IMR-90 (cell line): ENCODE measurements around the gene ATP10B. TPM values are rescaled to one million over a fixed set of nuclear protein-coding genes. Genes with fewer than 3 reads are reported as not detected.

Experiments used
- ATAC-seq: fragments of 200-7000 bp; cut with Tn5 transposase; 2 replicates; pipeline ENCODE4 v1.9.1; 2020; ENCODE audit warnings: low read depth, mild to moderate bottlenecking, moderate library complexity
- BruUV-seq: library from RNA; stranded (reverse); fragments of 400-500 nt; replicated peaks from 2 replicates; lab custom pipeline; 2021; lab: Mats Ljungman, UMichigan
- CTCF ChIA-PET: fragments of 300-600 bp; formaldehyde crosslinking; extraction: SDS; loops from one replicate; lab custom pipeline; 2021; ENCODE audit warnings: antibody characterized with exemption; lab: Yijun Ruan, JAX
- POLR2A ChIA-PET: fragments of 300-600 bp; sonication (Branson Sonifier 250); formaldehyde crosslinking; loops from one replicate; lab custom pipeline; 2022; ENCODE audit warnings: antibody characterized with exemption; ENCODE audit not compliant: unreplicated experiment; lab: Charles Lee
- DNase-seq: peaks from one replicate; pipeline ENCODE4 v3.0.0; 2013
- H2AFZ ChIP-seq: replicated peaks from 2 replicates; pipeline ENCODE3; 2013; ENCODE audit warnings: low read length, mild to moderate bottlenecking; ENCODE audit not compliant: poor library complexity
- H2AK5ac ChIP-seq: 2 replicates; pipeline ENCODE4 v1.6.1; 2013; ENCODE audit warnings: low read depth, low read length, inconsistent platforms
- H2AK9ac ChIP-seq: replicated peaks from 2 replicates; pipeline ENCODE3; 2013; ENCODE audit warnings: mild to moderate bottlenecking, low read depth, low read length, moderate library complexity; ENCODE audit not compliant: poor library complexity
- H2BK120ac ChIP-seq: 2 replicates; pipeline ENCODE4 v1.6.1; 2013; ENCODE audit warnings: low read depth, low read length, inconsistent platforms
- H2BK15ac ChIP-seq: 3 replicates; pipeline ENCODE4 v1.6.1; 2013; ENCODE audit warnings: low read depth, low read length, inconsistent platforms
- H2BK20ac ChIP-seq: 2 replicates; pipeline ENCODE4 v1.6.1; 2013; ENCODE audit warnings: low read depth, mild to moderate bottlenecking, inconsistent platforms, low read length, moderate library complexity
- H2BK5ac ChIP-seq: 2 replicates; pipeline ENCODE4 v1.6.1; 2013; ENCODE audit warnings: mild to moderate bottlenecking, low read depth, low read length, inconsistent platforms; ENCODE audit not compliant: poor library complexity, severe bottlenecking
- H3K14ac ChIP-seq: replicated peaks from 2 replicates; pipeline ENCODE4 v1.6.1; 2013; ENCODE audit warnings: low read depth, low read length, inconsistent platforms
- H3K18ac ChIP-seq: 2 replicates; pipeline ENCODE4 v1.6.1; 2013; ENCODE audit warnings: low read depth, low read length, control low read depth
- H3K23ac ChIP-seq: 2 replicates; pipeline ENCODE4 v1.6.1; 2013; ENCODE audit warnings: low read depth, low read length, inconsistent platforms
- H3K27ac ChIP-seq: 2 replicates; pipeline ENCODE4 v1.5.1; 2013; ENCODE audit warnings: mild to moderate bottlenecking, control low read depth, low read length; ENCODE audit not compliant: insufficient read depth
- H3K27me3 ChIP-seq: 2 replicates; pipeline ENCODE4 v1.6.1; 2013; ENCODE audit warnings: low read length; ENCODE audit not compliant: control insufficient read depth, insufficient read depth
- H3K36me3 ChIP-seq: 2 replicates; pipeline ENCODE4 v1.6.1; 2013; ENCODE audit warnings: low read length, mixed read lengths; ENCODE audit not compliant: control insufficient read depth, insufficient read depth
- H3K4ac ChIP-seq: 2 replicates; pipeline ENCODE4 v1.6.1; 2013; ENCODE audit warnings: low read depth, low read length, inconsistent platforms
- H3K4me1 ChIP-seq: 2 replicates; pipeline ENCODE4 v1.6.1; 2013; ENCODE audit warnings: low read length, mixed read lengths; ENCODE audit not compliant: control insufficient read depth, insufficient read depth
- H3K4me2 ChIP-seq: 2 replicates; pipeline ENCODE4 v1.6.1; 2013; ENCODE audit warnings: low read depth, mild to moderate bottlenecking, control low read depth, low read length, moderate library complexity
- H3K4me3 ChIP-seq: 2 replicates; pipeline ENCODE4 v1.5.1; 2013; ENCODE audit warnings: low read depth, mild to moderate bottlenecking, control low read depth, low read length, moderate library complexity; ENCODE audit not compliant: insufficient read depth
- H3K56ac ChIP-seq: 2 replicates; pipeline ENCODE4 v1.6.1; 2013; ENCODE audit warnings: low read length, inconsistent platforms; ENCODE audit not compliant: insufficient read depth; ENCODE audit errors: extremely low read depth
- H3K79me1 ChIP-seq, 2 experiments: 2 replicates each; pipeline ENCODE4 v1.6.1; 2013; ENCODE audit warnings: low read length in 2 of 2, inconsistent platforms in 1 of 2, low read depth in 1 of 2
- H3K9ac ChIP-seq: 2 replicates; pipeline ENCODE4 v1.6.1; 2013; ENCODE audit warnings: low read depth, low read length, control low read depth
- H3K9me1 ChIP-seq: 2 replicates; pipeline ENCODE4 v1.6.1; 2013; ENCODE audit warnings: low read length, inconsistent platforms; ENCODE audit not compliant: insufficient read depth
- H3K9me3 ChIP-seq: 2 replicates; pipeline ENCODE4 v1.6.1; 2013; ENCODE audit warnings: low read length; ENCODE audit not compliant: control insufficient read depth, insufficient read depth
- H4K20me1 ChIP-seq: 2 replicates; pipeline ENCODE4 v1.6.1; 2013; ENCODE audit warnings: low read length, inconsistent platforms; ENCODE audit not compliant: insufficient read depth
- H4K5ac ChIP-seq: 2 replicates; pipeline ENCODE4 v1.6.1; 2013; ENCODE audit warnings: mild to moderate bottlenecking, low read depth, low read length, control low read depth
- H4K8ac ChIP-seq, 2 experiments: 2 replicates each; pipeline ENCODE4 v1.6.1; 2013; ENCODE audit warnings: low read depth in 2 of 2, low read length in 2 of 2, control low read depth in 1 of 2, inconsistent platforms in 1 of 2
- H4K91ac ChIP-seq: 2 replicates; pipeline ENCODE4 v1.6.1; 2013; ENCODE audit warnings: low read depth, low read length, inconsistent platforms; ENCODE audit not compliant: insufficient read depth
- CHD1 ChIP-seq: IDR thresholded peaks from 2 replicates; pipeline ENCODE4 v1.6.1; 2012; ENCODE audit warnings: low read depth, low read length, improper control_type of control experiment
- MAZ ChIP-seq: IDR thresholded peaks from 2 replicates; pipeline ENCODE4 v1.6.1; 2012; ENCODE audit warnings: low read depth, mild to moderate bottlenecking, low read length, improper control_type of control experiment, moderate library complexity, borderline replicate concordance
- POLR2A ChIP-seq: IDR thresholded peaks from 2 replicates; pipeline ENCODE4 v1.6.1; 2012; ENCODE audit warnings: mild to moderate bottlenecking, low read depth, low read length
- WGBS, 2 experiments: methylation state at CpG; one replicate each; pipeline versions ENCODE4 v1.1.5 to v1.1.7; 2013; ENCODE audit warnings: missing lambda C conversion rate in 2 of 2; ENCODE audit not compliant: insufficient read length in 1 of 2; ENCODE audit errors: extremely low coverage in 2 of 2; 5-methylcytosine and 5-hydroxymethylcytosine counted together
- dilution Hi-C: fragments of 300-500 bp; cut with HindIII; formaldehyde crosslinking; loops from one replicate; pipeline ENCODE4 v1.14.3; 2018; ENCODE audit warnings: low sequenced_read_pairs; ENCODE audit not compliant: unreplicated experiment
- in situ Hi-C: fragments of 300-500 bp; cut with MboI; formaldehyde crosslinking; loops from 3 replicates; pipeline ENCODE4 v1.14.3; 2019; ENCODE audit warnings: low sequenced_read_pairs, inconsistent platforms, mixed read lengths
- intact Hi-C: fragments of 100-400 bp; cut with micrococcal nuclease; formaldehyde crosslinking; loops from 2 replicates; pipeline ENCODE4 v1.10.0; 2022
- polyA plus RNA-seq, 3 experiments: library from polyadenylated mRNA; depleted of rRNA; stranded (reverse); fragments of >200 nt; gene quantifications; 2 replicates each; pipeline ENCODE4 v1.2.3, GENCODE V29; 2012; ENCODE audit warnings: low replicate concordance in 1 of 3
- total RNA-seq: library from RNA; depleted of rRNA; stranded (reverse); fragments of >200 nt; gene quantifications from 2 replicates; pipeline ENCODE4 v1.2.3, GENCODE V29; 2012

The ATP10B gene
- total and polyA plus RNA-seq, 2 of the 4 experiments (the other 2 are of a cell fraction): not detected

GRCh38 chr5:160605266-160605665 lies 246.7 kb downstream of the ATP10B start:
- H4K20me1 ChIP-seq: no peaks in the 10 kb centered on the region
- H2AK5ac ChIP-seq: no peak overlapping the region
- peaks cover 9% of the 10 kb centered on the region for H3K9me3 ChIP-seq
- H2BK20ac ChIP-seq: no peak overlapping the region
- ChIA-PET POLR2A (no interaction called here), CTCF (no interaction called here)
- H2AK9ac ChIP-seq: no peak overlapping the region
- no peak for DNase-seq
- no TSS peak for BruUV-seq
- no peak overlapping the region for H4K8ac ChIP-seq
- no peak overlapping the region for H3K4me3 ChIP-seq
- no peak overlapping the region for H2AFZ ChIP-seq
- no peak overlapping the region for H3K14ac ChIP-seq
- no peak overlapping the region for H3K4me2 ChIP-seq
- intact Hi-C loops (no loop called here), dilution Hi-C loops (no loop called here), in situ Hi-C loops (no loop called here)
- no peak overlapping the region for H3K27ac ChIP-seq
- H4K5ac ChIP-seq: no peak overlapping the region
- WGBS, 2 experiments: no CpG with 5 or more reads among the region's 2 CpGs
- no peak overlapping the region for H4K91ac ChIP-seq
- no peak overlapping the region for H2BK5ac ChIP-seq
- no peaks in the 10 kb centered on the region for H3K9me1 ChIP-seq
- TF ChIP-seq MAZ: no peak
- TF ChIP-seq CHD1: no peak
- no peak for TF ChIP-seq POLR2A
- no peak overlapping the region for H3K56ac ChIP-seq
- H3K9ac ChIP-seq: no peak overlapping the region
- no peak overlapping the region for H3K18ac ChIP-seq
- H3K79me1 ChIP-seq: no peaks in the 10 kb centered on the region
- H3K36me3 ChIP-seq: no peaks in the 10 kb centered on the region
- no peak overlapping the region for H3K23ac ChIP-seq
- no peaks in the 10 kb centered on the region for H3K4me1 ChIP-seq
- no peak overlapping the region for H3K4ac ChIP-seq
- no peak overlapping the region for H2BK15ac ChIP-seq
- no peak for ATAC-seq
- H2BK120ac ChIP-seq: no peak overlapping the region
- no peaks in the 10 kb centered on the region for H3K27me3 ChIP-seq
